Measurements from ENCODE around the gene NCF2. TPM values are rescaled to one million over a fixed set of nuclear protein-coding genes. Genes with fewer than 3 reads are reported as not detected.
A peak's percentile ranks its signal among the peaks of the same experiment; 100 is the strongest.

The NCF2 gene
- total RNA-seq, 4 donors from 2014 or later, result 0.51 to 9.7 (median 3.0) TPM

DNA sequence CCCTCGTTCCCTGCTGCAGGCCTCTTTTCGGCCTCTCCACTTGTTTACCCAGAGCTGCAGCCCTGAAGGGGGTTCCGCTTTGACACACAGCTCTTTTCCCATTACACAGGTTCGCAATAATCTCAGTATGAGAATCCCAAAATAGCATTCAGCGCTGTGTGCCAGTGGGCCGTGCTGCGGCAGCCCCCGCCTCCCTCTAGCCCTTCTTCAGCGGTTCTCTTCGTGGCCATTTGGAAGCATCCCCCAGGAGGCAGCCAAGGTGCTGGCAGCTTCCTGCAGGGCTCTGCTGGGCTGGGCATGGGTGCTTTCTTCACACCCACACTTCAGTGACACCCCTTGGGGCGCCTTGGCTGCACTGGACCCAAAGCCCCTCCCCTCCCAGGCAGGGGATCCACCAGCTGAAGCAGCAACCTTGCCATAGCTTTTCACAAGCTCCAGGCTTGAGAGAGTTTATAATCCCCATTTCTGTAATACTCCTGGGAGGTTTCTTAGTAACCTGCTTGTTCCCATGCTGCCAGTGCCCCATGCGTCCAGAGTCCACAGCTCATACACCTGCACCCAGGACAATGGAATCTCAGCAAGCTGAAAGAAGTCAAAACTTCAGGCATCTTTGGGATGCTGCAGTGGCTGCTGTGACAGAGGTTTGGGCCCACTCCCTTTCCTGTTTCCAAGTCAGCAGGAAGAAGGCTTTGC, 8.1 kb downstream of the NCF2 start:
- no peaks in the 10 kb centered on the region for H3K27me3 ChIP-seq
- H3K36me3 ChIP-seq, result no peaks in the 10 kb centered on the region
- no peak for DNase-seq
- no peak overlapping the region for H3K4me3 ChIP-seq
- no peaks in the 10 kb centered on the region for H3K9me3 ChIP-seq
- intact Hi-C loops (cut with DNase I; ENCODE audit: low total_unique reads), result no loop called here
- H3K27ac ChIP-seq, result no peak overlapping the region
- TF ChIP-seq POLR2A (IDR thresholded peaks at IDR 0.05), result no peak
- TF ChIP-seq, protein P1, sequence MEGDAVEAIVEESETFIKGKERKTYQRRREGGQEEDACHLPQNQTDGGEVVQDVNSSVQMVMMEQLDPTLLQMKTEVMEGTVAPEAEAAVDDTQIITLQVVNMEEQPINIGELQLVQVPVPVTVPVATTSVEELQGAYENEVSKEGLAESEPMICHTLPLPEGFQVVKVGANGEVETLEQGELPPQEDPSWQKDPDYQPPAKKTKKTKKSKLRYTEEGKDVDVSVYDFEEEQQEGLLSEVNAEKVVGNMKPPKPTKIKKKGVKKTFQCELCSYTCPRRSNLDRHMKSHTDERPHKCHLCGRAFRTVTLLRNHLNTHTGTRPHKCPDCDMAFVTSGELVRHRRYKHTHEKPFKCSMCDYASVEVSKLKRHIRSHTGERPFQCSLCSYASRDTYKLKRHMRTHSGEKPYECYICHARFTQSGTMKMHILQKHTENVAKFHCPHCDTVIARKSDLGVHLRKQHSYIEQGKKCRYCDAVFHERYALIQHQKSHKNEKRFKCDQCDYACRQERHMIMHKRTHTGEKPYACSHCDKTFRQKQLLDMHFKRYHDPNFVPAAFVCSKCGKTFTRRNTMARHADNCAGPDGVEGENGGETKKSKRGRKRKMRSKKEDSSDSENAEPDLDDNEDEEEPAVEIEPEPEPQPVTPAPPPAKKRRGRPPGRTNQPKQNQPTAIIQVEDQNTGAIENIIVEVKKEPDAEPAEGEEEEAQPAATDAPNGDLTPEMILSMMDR (IDR thresholded peaks at IDR 0.05), result no peak
- H3K4me1 ChIP-seq, result no peaks in the 10 kb centered on the region

DNA sequence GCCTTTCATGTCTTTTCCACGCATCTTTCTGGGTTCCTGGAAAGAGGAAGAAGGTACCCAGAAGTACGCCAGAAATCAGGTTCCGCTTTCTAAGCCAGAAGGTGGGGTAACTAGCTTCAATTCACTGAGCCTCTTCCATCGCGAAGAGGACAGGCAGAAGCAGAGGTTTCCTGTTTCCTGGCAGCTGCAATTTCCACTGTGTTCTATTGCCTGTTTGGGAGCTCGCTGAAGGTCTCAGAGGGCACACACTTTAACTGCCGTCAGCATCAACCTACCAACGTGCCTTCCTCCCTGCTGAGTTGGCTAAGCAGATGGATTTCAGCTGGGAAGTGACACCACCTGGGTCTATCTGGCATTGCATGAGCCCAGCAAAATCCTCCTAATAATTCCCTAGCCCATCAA, 10.0 kb downstream of the NCF2 start:
- H3K27me3 ChIP-seq, result no peaks in the 10 kb centered on the region
- no peak overlapping the region for H3K27ac ChIP-seq
- DNase-seq, result peak in 1 of 2 donors; percentile 21

DNA sequence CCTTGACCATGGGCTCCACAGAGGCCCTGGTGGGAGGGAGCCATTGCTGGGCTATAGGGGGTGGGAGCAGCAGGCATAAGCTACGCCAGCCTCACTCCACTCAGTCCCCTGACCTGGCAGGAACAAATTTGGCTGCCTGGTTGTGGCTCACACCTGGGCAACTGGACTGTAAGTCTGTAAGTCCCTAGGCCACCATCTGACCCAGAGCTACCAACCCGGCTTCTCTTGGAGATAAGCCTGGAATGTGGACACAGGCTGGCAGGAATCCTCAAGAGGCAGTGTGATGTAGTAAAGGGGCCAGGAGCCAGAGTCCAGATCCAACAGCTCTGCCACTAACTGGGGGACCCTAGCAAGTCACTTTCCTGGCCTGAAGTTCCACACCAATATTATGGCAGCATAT, 11.4 kb downstream of the NCF2 start:
- Histone ChIP-seq H3K27ac (no peak overlapping the region), H3K9me3 (no peaks in the 10 kb centered on the region), H3K4me1 (no peaks in the 10 kb centered on the region), H3K36me3 (no peaks in the 10 kb centered on the region), H3K4me3 (no peak overlapping the region), H3K27me3 (no peaks in the 10 kb centered on the region)
- DNase-seq, result no peak
- intact Hi-C loops (cut with DNase I; ENCODE audit: low total_unique reads), result no loop called here
- TF ChIP-seq, protein P1 (IDR thresholded peaks at IDR 0.05), result no peak
- TF ChIP-seq POLR2A (IDR thresholded peaks at IDR 0.05), result no peak

More for the DNA sequence above, 10.0 kb downstream of the NCF2 start:
- TF ChIP-seq, protein P1 (IDR thresholded peaks at IDR 0.05), result peak in 1 of 4 experiments; percentile 26
- TF ChIP-seq POLR2A (IDR thresholded peaks at IDR 0.05), result no peak
- Histone ChIP-seq H3K9me3 (no peaks in the 10 kb centered on the region), H3K4me3 (no peak overlapping the region), H3K4me1 (no peaks in the 10 kb centered on the region), H3K36me3 (no peaks in the 10 kb centered on the region)
- intact Hi-C loops (cut with DNase I; ENCODE audit: low total_unique reads), result no loop called here

DNA sequence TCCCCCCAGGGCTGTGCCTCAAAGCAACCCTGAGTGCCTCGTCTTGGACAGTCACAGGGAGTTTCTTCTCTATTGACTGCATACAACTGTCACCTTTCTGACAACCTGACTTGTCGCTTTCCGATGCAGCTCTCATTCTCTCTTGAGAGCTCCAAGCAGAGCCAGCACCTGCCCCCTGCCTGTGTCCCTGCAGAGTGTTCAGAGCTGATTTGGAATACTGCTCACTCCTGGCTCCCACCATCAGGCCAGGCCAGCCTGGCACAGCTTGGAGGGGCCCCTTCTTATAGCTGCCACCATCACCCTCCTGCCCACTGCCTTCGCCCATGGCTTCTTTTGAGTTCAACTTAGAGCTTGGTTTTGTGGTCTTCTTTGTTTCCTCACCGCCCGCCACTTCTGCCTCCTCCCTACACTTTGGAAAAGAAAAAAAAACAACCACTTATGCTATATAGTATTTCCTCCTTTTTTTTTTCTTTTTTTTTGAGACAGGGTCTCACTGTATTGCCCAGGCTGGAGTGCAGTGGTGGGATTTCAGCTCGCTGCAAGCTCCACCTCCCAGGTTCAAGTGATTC, 12.3 kb downstream of the NCF2 start:
- DNase-seq, result no peak
- Histone ChIP-seq H3K4me3 (no peak overlapping the region), H3K4me1 (no peaks in the 10 kb centered on the region), H3K27me3 (no peaks in the 10 kb centered on the region), H3K9me3 (no peaks in the 10 kb centered on the region), H3K27ac (no peak overlapping the region), H3K36me3 (no peaks in the 10 kb centered on the region)
- TF ChIP-seq POLR2A (IDR thresholded peaks at IDR 0.05), result no peak
- TF ChIP-seq, protein P1 (IDR thresholded peaks at IDR 0.05), result no peak
- intact Hi-C loops (cut with DNase I; ENCODE audit: low total_unique reads), result no loop called here

DNA sequence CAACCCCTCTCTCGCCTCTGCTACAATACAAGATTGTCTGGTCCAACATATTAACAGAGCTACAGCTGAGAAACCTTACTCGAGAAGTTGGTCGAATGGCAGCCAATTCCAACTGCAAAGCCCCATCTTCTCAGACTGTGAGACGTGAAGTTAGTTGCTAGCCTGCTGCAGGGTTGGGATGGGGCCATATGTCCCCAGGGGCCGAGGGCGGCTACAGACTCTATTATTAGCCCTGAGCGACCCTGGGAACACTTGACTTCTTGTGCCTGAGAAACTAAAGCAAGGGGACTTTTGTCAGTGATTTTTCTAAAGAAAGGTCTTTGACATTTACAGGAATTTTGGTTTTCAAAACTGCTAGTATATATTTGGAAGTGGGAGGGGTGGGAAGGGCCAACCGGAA, 13.7 kb downstream of the NCF2 start:
- H3K9me3 ChIP-seq, result no peaks in the 10 kb centered on the region
- H3K27me3 ChIP-seq, result no peaks in the 10 kb centered on the region
- TF ChIP-seq POLR2A (IDR thresholded peaks at IDR 0.05), result no peak
- TF ChIP-seq, protein P1 (IDR thresholded peaks at IDR 0.05), result no peak
- intact Hi-C loops (cut with DNase I; ENCODE audit: low total_unique reads), result no loop called here
- H3K4me1 ChIP-seq, result no peaks in the 10 kb centered on the region
- DNase-seq, result no peak
- peak overlapping the region in 1 of 2 donors; percentile 27 for H3K27ac ChIP-seq
- no peak overlapping the region for H3K4me3 ChIP-seq
- no peaks in the 10 kb centered on the region for H3K36me3 ChIP-seq

Data from uterus (tissue), 4 donors.